Superior temporal gyrus (tissue), 1 donor: ENCODE measurements around the gene MTA1.

Source experiments
- DNase-seq: peaks from one replicate; pipeline ENCODE4 v3.0.0-alpha.2; 2016; ENCODE audit errors: extremely low spot score

MTA1 gene

GRCh38 chr14:105486974-105487448, 67.4 kb downstream of the MTA1 start:
- no peak for DNase-seq

- no peak for DNase-seq
Observed at GRCh38 chr14:105487449-105487985, 67.9 kb downstream of the MTA1 start.

GRCh38 chr14:105487986-105488777, 68.6 kb downstream of the MTA1 start:
- no peak for DNase-seq

DNA sequence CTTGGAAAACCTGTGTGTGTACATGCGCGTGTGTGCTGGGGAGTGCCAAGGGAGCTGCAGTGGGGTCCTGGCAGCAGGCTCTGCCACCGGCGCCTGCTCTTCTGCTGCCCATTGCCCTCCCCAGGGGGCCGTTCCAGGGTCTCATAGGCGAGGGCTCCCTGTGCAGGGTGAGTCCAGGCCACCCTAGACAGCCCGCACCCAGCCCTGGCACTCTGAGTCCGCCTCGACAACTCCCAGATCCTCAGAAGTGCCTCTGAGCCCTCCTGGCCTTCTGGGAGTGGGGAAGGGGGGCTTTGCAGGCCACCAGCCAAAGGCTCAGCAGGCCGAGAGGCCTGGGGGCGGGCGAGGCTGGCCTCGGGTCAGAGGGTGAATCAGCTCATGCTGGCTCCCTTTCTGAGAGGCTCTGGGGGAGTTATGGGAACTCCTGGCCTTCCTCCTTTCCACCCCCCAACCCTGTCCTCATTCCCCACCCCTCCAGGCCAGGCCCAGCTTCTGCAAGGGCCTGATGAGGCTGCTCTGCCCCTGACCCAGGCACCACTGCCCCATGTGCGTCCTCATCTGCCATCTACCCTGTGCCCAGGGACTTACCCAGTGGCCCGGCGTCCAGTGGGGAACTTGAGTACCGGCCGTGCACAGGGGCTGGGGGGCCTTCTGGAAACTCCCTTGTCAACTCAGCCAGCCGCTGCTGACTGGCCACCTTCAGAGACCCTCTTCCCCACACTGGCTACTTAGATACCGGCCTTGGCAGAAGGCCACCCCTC, 69.3 kb downstream of the MTA1 start:
- no peak for DNase-seq

DNA sequence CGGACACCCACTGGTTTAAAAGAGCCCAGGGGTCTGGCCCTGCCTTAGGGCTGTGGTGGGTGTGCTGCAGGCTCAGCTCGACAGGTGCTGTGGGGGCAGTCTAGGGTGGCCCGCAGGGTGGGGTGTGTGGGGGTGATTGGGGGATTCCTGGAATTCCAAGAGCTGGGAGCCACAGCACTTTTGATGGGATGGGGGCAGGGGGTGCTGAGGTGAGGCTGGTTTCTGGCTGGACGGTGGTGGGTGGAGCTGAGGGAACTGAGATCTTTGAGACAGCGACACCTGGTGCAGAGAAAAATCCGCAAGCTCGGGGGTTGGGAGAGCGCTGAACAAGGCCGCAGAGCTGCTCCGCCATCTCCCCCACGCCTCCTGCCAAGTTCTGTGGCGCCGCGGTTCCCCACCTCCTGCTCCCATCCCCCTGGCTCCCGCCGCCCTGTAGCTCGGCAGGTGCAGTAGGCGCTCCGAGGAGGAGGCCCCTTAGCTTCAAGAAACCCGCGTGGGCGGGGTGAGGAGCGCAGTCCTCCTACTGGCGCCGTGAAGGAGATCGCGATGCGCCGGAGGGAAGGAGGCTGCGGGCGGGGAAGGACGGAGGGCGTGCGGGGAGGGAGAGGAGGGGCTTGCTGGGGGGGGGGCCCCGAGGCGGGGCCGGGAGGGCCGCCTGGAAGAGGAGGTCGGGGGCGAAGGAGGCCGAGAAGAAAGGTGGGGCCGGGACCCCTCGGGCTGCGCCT, 70.1 kb downstream of the MTA1 start:
- peak; percentile 79 for DNase-seq

GRCh38 chr14:105490267-105490571, 70.6 kb downstream of the MTA1 start:
- DNase-seq, result no peak

DNA sequence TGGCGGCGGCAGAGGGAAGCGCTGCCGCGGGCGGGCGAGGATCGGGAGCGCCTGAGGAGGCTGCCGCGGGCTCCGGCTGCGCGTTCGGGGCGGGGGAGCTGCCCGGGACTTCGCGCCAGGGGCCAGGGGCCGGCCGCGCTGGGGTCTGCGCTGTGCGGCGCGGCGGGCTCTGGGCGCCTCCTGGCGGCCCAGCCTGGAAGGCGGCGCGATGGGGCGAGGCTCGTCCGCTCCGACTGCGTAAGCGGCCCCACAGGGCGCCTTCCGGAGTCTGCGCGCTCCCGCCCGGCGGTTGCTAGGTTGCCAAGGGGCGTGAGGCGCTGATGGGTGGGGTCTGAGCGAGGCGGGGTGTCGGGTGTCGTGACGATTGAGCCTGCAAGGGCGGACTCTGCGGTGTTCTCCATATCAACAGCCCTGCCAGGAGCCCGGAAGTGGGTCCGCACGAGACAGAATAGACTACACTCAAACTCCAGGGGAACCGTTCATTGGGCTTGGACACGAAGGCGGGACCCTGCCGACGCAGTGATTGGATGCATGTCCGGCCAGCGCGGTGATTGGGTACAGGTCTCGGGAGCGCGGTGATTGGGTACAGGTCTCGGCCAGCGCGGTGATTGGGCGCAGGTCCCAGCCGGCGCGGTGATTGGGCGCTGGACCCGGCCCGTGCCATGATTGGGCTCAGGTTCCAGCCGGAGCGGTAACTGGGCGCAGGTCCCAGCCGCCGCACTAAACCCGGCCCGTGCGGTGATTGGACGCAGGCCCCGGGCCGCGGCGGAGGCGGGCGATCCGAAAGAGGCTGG, 71.1 kb downstream of the MTA1 start, which contains the start of gene TEDC1:
TEDC1 (plus strand) TSS at position 675 of the 794 bp plus-strand sequence. CDS start 130 bp downstream, outside the sequence.
- DNase-seq, result peak; percentile 100

GRCh38 chr14:105491366-105491973, 71.8 kb downstream of the MTA1 start:
- no peak for DNase-seq

GRCh38 chr14:105492031-105492970, 72.7 kb downstream of the MTA1 start:
- DNase-seq, result no peak

- DNase-seq, result no peak
Observed at GRCh38 chr14:105492971-105493871, 73.6 kb downstream of the MTA1 start.

DNA sequence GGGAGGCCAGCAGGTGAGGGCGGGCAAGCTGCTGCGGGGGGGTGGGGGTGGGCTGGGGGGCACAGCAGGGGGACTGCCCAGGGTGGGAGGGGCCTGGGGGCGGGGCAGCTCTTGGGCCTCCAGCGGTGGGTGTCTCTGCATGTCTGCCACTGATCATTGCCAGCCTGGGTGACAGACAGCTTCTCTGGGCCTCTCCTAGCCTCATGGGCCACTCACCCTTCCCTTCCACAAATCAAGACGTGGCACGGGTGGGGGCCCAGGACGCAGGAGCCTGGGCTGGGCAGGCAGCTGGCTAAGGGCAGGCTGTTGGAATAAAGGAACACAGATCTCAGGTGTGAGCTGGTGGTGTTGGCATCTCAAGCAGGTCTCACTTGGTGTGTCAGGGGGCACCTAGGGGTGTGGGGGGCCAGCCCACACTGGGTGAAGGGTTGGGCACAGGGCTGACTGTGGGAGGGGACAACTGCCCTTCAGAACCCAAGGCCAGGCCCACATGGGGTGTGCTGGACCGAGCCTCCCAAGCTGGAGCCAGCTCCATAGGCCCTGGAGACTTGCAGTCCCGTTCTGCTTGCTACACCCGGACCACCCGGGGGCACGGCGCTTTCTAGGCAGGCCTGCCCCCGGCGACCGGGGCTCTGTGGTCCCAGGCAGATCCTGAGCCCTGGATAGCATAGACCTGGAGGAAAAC, 74.4 kb downstream of the MTA1 start:
- DNase-seq, result no peak

DNA sequence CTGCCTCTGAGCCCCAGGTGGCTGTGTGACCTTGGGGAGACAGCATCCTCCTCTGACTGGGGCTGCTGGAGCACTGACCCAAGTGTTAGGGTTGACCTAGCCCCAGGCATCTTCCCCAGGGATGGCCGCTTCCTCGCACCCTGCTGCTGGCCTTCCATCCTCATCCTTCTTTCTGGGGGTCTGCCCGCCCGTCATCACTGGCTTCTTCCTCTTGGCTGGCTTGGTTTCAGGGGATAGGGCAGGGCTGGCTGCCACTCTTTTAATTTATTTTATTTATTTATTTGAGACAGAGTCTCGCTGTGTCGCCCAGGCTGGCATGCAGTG, 74.9 kb downstream of the MTA1 start:
- no peak for DNase-seq

DNA sequence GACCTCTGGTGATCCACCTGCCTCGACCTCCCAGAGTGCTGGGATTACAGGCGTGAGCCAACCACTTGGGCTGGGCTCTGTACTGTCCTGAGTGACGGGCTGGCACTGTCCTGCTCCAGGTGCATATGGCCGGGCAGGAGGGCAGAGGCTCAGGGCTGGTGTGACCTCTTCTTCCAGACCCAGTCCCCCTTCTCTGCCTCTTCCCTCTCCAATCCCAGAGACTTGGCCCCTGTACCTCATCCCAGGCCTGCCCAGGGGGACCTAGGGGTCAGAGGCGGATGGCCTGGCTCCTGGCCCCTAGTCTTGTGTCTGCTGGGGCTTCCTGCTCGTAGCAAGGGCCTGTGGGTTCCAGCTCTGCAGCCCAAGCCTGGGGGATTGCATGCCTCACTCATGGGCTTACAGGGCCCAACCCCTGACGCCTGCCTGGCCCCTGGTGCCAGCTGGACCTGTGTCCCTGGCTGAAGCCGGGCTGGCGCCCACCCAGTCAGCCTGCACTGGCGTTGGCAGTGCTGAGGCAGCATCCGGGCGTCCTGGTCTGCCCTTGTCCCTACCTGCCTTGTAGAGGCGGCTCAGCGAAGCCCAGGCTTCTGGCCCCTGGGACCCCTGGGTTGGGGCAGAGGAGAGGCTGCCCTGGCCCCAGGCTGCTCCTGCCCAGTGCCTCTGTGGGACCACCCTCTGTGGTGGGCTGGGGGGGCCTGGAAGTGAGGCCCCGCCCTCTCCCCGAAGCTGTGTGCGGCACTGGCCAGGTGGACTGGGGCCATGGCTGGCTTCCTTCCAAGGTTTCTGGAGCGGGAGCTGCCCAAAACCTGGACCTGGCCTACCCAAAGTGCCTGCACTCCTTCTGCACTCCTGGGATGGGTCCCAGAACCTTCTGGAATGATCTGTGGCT, 75.7 kb downstream of the MTA1 start:
- no peak for DNase-seq

DNA sequence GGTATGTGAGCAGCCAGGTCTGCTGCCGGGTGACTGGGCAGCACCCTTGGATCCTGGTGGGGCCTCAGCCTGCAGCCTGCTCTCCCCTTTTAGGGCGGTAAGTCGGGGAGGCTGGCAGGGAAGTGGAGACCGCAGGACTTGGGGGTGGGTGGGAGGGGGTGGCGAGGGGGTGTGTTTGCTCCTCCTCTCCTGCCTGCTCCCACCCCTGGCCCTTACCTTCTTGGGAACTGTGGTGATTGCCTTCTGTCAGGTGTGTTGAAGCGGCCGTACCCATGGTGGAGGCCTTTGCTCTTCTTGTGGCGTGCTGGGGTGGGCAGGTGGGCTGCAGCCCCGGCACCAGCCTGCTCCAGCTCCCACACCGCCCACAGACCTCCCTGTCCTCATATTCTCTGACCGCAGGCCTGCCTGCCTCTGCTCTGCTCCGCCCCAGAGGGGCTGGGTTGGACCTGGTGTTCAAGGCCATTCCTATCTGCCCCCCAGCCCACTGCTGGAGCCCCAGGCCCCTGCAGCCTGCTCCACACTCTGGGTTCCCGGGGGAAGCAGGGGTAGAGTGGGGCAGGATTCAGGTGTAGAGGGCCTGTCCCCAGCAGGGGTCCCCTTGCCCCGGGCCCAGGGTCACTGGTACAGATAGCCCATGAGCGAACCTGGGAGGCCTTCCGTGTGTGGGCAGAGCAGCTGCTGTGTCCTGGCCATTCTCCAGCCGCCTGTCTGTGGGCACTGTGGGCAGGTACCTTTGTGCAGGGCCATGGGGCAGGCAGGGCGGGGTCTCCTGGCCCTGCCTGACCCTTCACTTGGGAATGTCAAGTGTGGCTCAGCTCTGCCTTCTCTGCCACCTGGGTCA, 76.6 kb downstream of the MTA1 start:
- DNase-seq, result no peak

DNA sequence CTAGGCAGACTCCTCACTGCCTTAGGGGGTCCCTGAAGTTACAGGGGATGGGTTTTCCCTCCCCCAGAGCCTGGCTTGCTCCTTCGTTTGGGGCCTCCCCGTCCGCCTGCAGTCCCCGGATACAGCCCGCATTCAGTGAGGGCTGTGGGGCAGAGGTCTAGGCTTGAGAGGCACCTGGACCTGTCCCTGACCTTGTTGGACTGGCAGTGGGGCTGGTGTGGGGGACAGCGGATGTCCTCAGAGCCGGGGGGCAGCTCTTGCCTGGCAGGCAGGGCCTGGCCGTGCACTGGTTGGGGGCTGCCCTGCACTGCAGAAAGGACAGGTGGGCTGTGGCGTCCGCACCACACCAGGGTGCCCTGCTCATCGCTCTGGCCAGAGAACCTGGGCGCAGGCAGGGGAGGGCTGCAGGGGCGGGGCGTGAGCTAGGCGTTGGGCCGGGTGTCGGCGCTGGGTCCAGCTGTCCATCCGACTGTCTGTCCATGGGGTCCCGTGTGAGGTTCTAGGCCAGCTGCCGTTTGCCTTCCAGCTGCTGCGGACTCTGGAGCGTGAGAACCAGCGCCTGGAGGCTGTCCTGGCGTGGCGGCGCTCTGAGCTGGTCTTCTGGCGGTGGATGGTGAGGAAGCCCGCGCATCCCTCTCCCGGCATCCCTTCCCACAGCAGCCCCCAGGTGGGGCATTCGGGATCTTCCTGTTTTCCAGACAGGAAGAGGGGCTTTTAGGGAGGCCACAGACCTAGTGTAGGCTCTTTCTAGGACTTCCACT, 77.4 kb downstream of the MTA1 start:
- DNase-seq, result no peak
